DOHH2 (cell line): ENCODE results near the gene NABP1.

Experiments used
- H3F3A ChIP-seq: fragments of 200-600 bp; sonication (generic), shearing (Covaris generic); 2 replicates; pipeline ENCODE4 v1.6.0; 2016; ENCODE audit warnings: antibody characterized with exemption, mild to moderate bottlenecking; ENCODE audit not compliant: control insufficient read depth, insufficient read depth
- H3K27ac ChIP-seq: fragments of 200-600 bp; sonication (generic); 2 replicates; pipeline ENCODE4 v1.5.1; 2014; ENCODE audit warnings: low read depth, mild to moderate bottlenecking, low read length, moderate library complexity
- H3K27me3 ChIP-seq: fragments of 200-600 bp; sonication (generic); 2 replicates; pipeline ENCODE4 v1.6.1; 2014; ENCODE audit warnings: mild to moderate bottlenecking, low read length, mixed read lengths; ENCODE audit not compliant: control insufficient read depth
- H3K36me3 ChIP-seq: fragments of 200-600 bp; sonication (generic); 2 replicates; pipeline ENCODE4 v1.6.1; 2014; ENCODE audit warnings: mild to moderate bottlenecking, low read length, moderate library complexity, mixed read lengths; ENCODE audit not compliant: control insufficient read depth
- H3K4me1 ChIP-seq: fragments of 200-600 bp; sonication (generic); 2 replicates; pipeline ENCODE4 v1.6.1; 2014; ENCODE audit warnings: mild to moderate bottlenecking, low read length, mixed read lengths; ENCODE audit not compliant: control insufficient read depth
- H3K4me2 ChIP-seq: fragments of 200-600 bp; sonication (generic); 2 replicates; pipeline ENCODE4 v1.6.0; 2014; ENCODE audit warnings: mild to moderate bottlenecking, low read length, moderate library complexity
- H3K4me3 ChIP-seq: fragments of 200-600 bp; sonication (generic); 2 replicates; pipeline ENCODE4 v1.5.1; 2014; ENCODE audit warnings: mild to moderate bottlenecking, low read length, mixed read lengths
- H3K79me2 ChIP-seq: fragments of 200-600 bp; sonication (generic); 2 replicates; pipeline ENCODE4 v1.6.1; 2014; ENCODE audit warnings: mild to moderate bottlenecking, low read length, mixed read lengths; ENCODE audit not compliant: control insufficient read depth
- H3K9me2 ChIP-seq: fragments of 200-600 bp; sonication (generic); replicated peaks from 2 replicates; pipeline ENCODE4 v1.6.1; 2014; ENCODE audit warnings: mild to moderate bottlenecking, low read length, mixed read lengths; ENCODE audit not compliant: control insufficient read depth
- H3K9me3 ChIP-seq: fragments of 200-600 bp; sonication (generic); 2 replicates; pipeline ENCODE4 v1.6.1; 2014; ENCODE audit warnings: antibody characterized with exemption, low read length, mixed read lengths; ENCODE audit not compliant: control insufficient read depth, insufficient read depth
- H4K20me1 ChIP-seq: fragments of 200-600 bp; sonication (generic); 2 replicates; pipeline ENCODE4 v1.6.0; 2014; ENCODE audit warnings: low read depth, mild to moderate bottlenecking, antibody characterized with exemption, low read length, moderate library complexity; ENCODE audit not compliant: control insufficient read depth, insufficient read depth
- EZH2phosphoT487 ChIP-seq: fragments of 200-600 bp; sonication (generic); IDR thresholded peaks from 2 replicates; pipeline ENCODE4 v1.6.1; 2017; ENCODE audit warnings: borderline replicate concordance, mild to moderate bottlenecking, antibody characterized with exemption, low read length, moderate library complexity, mixed read lengths
- TF ChIP-seq, protein P1 (sequence below): fragments of 200-600 bp; sonication (generic); IDR thresholded peaks from one replicate; pipeline ENCODE4 v1.5.1; 2014; ENCODE audit warnings: antibody characterized with exemption, mild to moderate bottlenecking, low read depth, low read length; ENCODE audit not compliant: poor library complexity, severe bottlenecking

The NABP1 gene

DNA sequence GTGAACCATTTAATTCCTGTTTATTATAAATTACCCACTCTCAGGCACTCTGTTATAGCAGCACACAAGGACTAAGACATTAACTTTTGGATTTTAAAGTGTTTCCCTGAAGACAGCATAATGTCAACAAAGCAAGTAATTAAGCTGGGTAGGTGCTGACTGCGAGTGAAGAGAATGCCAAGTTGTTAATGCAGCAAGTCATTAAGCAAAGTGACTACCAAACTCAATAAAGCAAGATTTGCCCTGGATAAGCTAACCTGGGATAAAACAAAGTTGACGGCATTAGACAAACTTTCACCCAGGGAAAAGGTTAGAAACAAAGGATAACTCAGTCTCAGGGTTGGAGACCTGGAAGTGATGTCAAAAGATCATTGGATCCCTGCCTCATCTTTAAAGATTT, 28.4 kb upstream of the NABP1 start:
- Histone ChIP-seq H3K27ac (no peak overlapping the region), H3K4me2 (no peak overlapping the region), H3K79me2 (no peaks in the 10 kb centered on the region), H3K27me3 (no peaks in the 10 kb centered on the region), H3K9me2 (no peaks in the 10 kb centered on the region), H4K20me1 (no peaks in the 10 kb centered on the region), H3K4me1 (no peaks in the 10 kb centered on the region), H3K9me3 (no peaks in the 10 kb centered on the region), H3F3A (no peaks in the 10 kb centered on the region), H3K36me3 (no peaks in the 10 kb centered on the region), H3K4me3 (no peak overlapping the region)
- no peak for TF ChIP-seq EZH2phosphoT487
- TF ChIP-seq, protein P1, sequence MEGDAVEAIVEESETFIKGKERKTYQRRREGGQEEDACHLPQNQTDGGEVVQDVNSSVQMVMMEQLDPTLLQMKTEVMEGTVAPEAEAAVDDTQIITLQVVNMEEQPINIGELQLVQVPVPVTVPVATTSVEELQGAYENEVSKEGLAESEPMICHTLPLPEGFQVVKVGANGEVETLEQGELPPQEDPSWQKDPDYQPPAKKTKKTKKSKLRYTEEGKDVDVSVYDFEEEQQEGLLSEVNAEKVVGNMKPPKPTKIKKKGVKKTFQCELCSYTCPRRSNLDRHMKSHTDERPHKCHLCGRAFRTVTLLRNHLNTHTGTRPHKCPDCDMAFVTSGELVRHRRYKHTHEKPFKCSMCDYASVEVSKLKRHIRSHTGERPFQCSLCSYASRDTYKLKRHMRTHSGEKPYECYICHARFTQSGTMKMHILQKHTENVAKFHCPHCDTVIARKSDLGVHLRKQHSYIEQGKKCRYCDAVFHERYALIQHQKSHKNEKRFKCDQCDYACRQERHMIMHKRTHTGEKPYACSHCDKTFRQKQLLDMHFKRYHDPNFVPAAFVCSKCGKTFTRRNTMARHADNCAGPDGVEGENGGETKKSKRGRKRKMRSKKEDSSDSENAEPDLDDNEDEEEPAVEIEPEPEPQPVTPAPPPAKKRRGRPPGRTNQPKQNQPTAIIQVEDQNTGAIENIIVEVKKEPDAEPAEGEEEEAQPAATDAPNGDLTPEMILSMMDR = no peak

DNA sequence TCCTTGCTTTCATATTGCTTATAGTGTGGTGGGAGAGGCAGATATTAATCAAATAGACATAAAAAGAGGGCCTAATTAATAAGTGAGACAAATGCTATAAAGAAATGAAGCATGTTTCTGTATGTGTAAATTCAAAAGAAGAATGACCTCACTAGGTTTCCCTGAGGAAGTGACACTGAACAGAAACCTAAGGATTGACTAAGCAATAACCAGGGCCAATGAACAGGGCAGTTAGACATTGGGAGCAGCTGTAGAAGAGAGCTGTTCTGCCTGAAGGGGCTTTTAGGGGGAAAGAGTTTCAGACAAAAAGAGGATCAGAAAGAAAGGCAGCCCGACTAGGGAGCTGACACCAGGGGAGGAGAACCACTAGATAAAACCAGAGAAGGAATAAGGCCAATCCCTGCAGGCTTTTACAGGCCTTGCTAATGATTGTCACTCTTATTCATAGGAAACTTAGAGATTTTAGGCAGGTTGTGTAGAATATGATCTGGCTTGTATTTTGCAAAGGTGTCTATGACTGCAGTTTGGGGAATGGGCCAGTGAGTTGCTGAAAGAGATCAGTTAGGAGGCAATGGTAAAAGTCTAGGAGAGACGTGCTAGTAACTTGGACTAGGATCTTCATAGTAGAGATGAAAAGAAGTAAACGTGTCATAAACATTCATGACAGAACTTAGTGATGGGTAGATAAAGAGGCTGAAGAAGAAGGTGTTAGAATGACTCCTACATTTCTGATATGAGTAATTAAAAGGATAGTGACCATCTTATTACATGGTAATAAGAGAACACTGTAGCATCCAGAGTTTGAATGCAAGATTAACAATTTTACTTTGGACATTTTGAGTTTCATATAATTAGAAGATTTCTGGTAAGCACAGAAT, 26.8 kb upstream of the NABP1 start:
- Histone ChIP-seq H3K9me3 (no peaks in the 10 kb centered on the region), H4K20me1 (no peaks in the 10 kb centered on the region), H3F3A (no peaks in the 10 kb centered on the region), H3K27me3 (no peaks in the 10 kb centered on the region), H3K4me1 (no peaks in the 10 kb centered on the region), H3K79me2 (no peaks in the 10 kb centered on the region), H3K4me3 (no peak overlapping the region), H3K4me2 (no peak overlapping the region), H3K9me2 (no peaks in the 10 kb centered on the region), H3K36me3 (no peaks in the 10 kb centered on the region), H3K27ac (no peak overlapping the region)
- TF ChIP-seq, protein P1 = no peak
- TF ChIP-seq EZH2phosphoT487 = no peak

DNA sequence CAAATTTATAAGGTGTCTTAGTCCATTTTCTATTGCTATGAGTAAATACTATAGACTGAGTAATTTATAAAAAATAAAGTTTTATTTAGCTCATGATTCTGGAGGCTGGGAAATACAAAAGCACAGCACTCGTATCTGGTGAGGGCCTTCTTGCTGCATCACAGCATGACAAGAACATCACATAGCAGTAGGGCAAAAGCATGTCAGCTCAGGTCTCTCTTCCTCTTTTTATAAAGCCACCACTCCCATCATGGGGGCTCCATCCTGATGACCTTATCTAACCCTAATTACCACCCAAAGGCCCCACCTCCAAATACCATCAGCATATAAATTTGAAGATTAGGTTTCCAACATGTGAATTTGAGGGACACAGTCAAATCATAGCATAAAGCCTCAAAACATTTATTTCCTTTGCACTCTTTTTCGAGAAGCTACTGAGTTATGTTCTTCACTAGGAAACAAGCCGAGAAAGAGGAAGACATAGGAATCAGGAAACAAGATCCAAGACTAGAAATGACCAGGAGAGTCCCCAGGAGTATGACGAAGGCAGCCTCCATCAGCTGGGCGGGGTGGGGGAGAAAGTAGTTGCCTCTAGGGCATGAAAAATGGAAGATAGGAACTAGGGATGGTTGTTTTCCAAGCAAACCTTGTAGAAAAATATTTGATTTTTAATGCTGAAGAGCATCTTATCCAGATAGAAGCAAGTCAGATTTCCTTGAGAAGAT, 24.1 kb upstream of the NABP1 start:
- H3K4me2 ChIP-seq = no peak overlapping the region
- H3F3A ChIP-seq = no peaks in the 10 kb centered on the region
- TF ChIP-seq EZH2phosphoT487 = no peak
- TF ChIP-seq, protein P1 = no peak
- H3K4me1 ChIP-seq = no peaks in the 10 kb centered on the region
- no peaks in the 10 kb centered on the region for H3K27me3 ChIP-seq
- no peaks in the 10 kb centered on the region for H4K20me1 ChIP-seq
- no peaks in the 10 kb centered on the region for H3K9me2 ChIP-seq
- H3K36me3 ChIP-seq = no peaks in the 10 kb centered on the region
- H3K27ac ChIP-seq = no peak overlapping the region
- H3K79me2 ChIP-seq = no peaks in the 10 kb centered on the region
- H3K9me3 ChIP-seq = no peaks in the 10 kb centered on the region
- H3K4me3 ChIP-seq = no peak overlapping the region
